ENCODE measurements around the gene DNAH14.

Gene DNAH14

DNA sequence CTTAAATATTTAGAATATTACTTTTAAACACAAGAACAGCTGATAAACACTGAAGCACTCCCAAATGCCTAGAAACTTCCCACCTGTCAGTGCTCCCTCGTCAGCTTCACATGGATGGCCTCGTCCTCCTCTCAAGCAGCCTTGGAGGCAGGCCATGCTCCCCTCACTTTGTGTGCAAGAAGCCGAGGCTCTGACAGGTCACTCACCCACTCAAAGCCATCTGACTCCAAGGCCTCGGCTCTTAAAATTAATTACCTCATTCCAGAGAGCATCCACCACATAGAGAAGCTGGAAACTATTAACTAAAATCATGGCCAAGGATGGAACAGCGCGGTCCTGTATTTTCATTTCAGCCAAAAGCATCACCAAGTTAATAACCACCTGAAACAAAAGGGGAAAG lies 480.6 kb downstream of the DNAH14 start:
- Histone ChIP-seq H3K9me3 (replicated peaks; ENCODE audit: insufficient read depth, low read length) (no peaks in the 10 kb centered on the region), H2AFZ (ENCODE audit: low read length) (no peak overlapping the region), H3F3A (ENCODE audit: insufficient read depth, low read length) (no peaks in the 10 kb centered on the region), H3K4me1 (ENCODE audit: low read length) (no peaks in the 10 kb centered on the region), H3K79me2 (ENCODE audit: low read length) (peaks cover 80% of the 10 kb centered on the region), H3K4me2 (ENCODE audit: low read depth, low read length) (no peak overlapping the region), H3K36me3 (replicated peaks; ENCODE audit: insufficient read depth, low read length) (peaks cover 59% of the 10 kb centered on the region), H3K27ac (ENCODE audit: low read length) (no peak overlapping the region), H4K20me1 (ENCODE audit: insufficient read depth, low read length) (no peaks in the 10 kb centered on the region), H3K27me3 (replicated peaks; ENCODE audit: insufficient read depth, low read length) (no peaks in the 10 kb centered on the region), H3K4me3 (ENCODE audit: low read length) (no peak overlapping the region), H3K9ac (ENCODE audit: low read length) (no peak overlapping the region), H3K9me2 (replicated peaks; ENCODE audit: insufficient read depth, low read length) (no peaks in the 10 kb centered on the region)
- TF ChIP-seq, protein P1, sequence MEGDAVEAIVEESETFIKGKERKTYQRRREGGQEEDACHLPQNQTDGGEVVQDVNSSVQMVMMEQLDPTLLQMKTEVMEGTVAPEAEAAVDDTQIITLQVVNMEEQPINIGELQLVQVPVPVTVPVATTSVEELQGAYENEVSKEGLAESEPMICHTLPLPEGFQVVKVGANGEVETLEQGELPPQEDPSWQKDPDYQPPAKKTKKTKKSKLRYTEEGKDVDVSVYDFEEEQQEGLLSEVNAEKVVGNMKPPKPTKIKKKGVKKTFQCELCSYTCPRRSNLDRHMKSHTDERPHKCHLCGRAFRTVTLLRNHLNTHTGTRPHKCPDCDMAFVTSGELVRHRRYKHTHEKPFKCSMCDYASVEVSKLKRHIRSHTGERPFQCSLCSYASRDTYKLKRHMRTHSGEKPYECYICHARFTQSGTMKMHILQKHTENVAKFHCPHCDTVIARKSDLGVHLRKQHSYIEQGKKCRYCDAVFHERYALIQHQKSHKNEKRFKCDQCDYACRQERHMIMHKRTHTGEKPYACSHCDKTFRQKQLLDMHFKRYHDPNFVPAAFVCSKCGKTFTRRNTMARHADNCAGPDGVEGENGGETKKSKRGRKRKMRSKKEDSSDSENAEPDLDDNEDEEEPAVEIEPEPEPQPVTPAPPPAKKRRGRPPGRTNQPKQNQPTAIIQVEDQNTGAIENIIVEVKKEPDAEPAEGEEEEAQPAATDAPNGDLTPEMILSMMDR (IDR thresholded peaks at IDR 0.05; ENCODE audit: low read length) = no peak
- no peak for TF ChIP-seq EZH2 (optimal IDR thresholded peaks at IDR 0.05; ENCODE audit: low read depth, low read length)
- TF ChIP-seq EZH2phosphoT487 (IDR thresholded peaks at IDR 0.05; ENCODE audit: low read length) = no peak
- DNase-seq = no peak

DNA sequence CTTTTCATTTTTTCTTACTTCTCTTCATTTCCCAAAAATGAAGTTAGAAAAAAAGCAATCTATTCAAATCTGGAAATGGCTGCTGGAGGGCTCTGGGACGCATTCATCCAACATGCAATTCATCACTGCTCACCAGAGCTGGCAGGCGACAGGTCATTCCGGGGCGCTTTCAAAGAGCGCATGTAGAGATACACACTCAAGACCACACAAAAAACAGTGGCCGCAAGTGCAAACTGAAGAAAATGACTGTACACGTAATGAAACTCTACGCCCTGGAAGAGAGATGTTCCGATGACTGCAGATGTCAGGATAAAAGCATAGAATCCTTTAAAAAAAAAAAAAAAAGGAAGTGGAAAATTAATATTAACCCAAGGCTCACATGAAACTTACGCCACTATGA lies 482.8 kb downstream of the DNAH14 start:
- H3K79me2 ChIP-seq (ENCODE audit: low read length) = peaks cover 89% of the 10 kb centered on the region
- peaks cover 59% of the 10 kb centered on the region for H3K36me3 ChIP-seq (replicated peaks; ENCODE audit: insufficient read depth, low read length)
- 0 out of 2 replicates have a peak, but pooled peaks cover 5% of the 10 kb centered on the region for H4K20me1 ChIP-seq (ENCODE audit: insufficient read depth, low read length)

DNA sequence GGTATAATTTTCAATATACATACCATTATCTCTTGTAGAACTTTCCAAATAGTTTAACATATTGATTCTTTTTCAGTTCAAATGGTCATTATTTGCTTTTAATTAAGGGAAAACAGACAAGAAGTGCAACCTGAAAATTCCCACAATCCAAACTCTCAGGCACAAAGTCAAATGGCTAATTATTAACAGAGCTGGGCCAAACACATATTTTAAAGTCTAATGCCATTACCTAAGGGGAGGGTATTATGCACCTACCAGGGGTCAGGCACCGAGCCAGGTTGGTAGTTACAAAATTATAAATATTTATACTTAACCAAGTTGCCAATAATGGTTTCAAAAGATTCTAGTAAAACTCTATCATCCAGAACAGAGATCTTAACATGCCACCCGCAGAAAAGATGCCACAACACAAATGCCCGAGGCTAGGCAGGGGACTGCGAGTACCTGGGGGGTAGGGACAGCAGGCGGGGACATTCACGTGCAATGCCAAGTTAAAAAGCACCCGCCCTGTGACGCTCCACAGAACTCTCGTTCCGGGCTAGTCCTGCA lies 483.4 kb downstream of the DNAH14 start:
- Histone ChIP-seq H2AFZ (ENCODE audit: low read length) (no peak overlapping the region), H3K27ac (ENCODE audit: low read length) (no peak overlapping the region), H3K4me3 (ENCODE audit: low read length) (no peak overlapping the region), H3K79me2 (ENCODE audit: low read length) (peaks cover 89% of the 10 kb centered on the region), H3K9ac (ENCODE audit: low read length) (no peak overlapping the region), H3K36me3 (replicated peaks; ENCODE audit: insufficient read depth, low read length) (peaks cover 59% of the 10 kb centered on the region), H3K4me2 (ENCODE audit: low read depth, low read length) (no peak overlapping the region), H3K27me3 (replicated peaks; ENCODE audit: insufficient read depth, low read length) (no peaks in the 10 kb centered on the region), H3K9me2 (replicated peaks; ENCODE audit: insufficient read depth, low read length) (no peaks in the 10 kb centered on the region), H3K9me3 (replicated peaks; ENCODE audit: insufficient read depth, low read length) (no peaks in the 10 kb centered on the region), H3K4me1 (ENCODE audit: low read length) (no peaks in the 10 kb centered on the region), H4K20me1 (ENCODE audit: insufficient read depth, low read length) (0 out of 2 replicates have a peak, but pooled peaks cover 5% of the 10 kb centered on the region), H3F3A (ENCODE audit: insufficient read depth, low read length) (no peaks in the 10 kb centered on the region)
- TF ChIP-seq EZH2phosphoT487 (IDR thresholded peaks at IDR 0.05; ENCODE audit: low read length) = no peak
- no peak for DNase-seq

More for the DNA sequence above, 482.8 kb downstream of the DNAH14 start:
- Histone ChIP-seq H3K27ac (ENCODE audit: low read length) (no peak overlapping the region), H3F3A (ENCODE audit: insufficient read depth, low read length) (no peaks in the 10 kb centered on the region), H3K4me1 (ENCODE audit: low read length) (no peaks in the 10 kb centered on the region), H3K27me3 (replicated peaks; ENCODE audit: insufficient read depth, low read length) (no peaks in the 10 kb centered on the region), H3K9me2 (replicated peaks; ENCODE audit: insufficient read depth, low read length) (no peaks in the 10 kb centered on the region), H2AFZ (ENCODE audit: low read length) (no peak overlapping the region), H3K9ac (ENCODE audit: low read length) (no peak overlapping the region), H3K4me2 (ENCODE audit: low read depth, low read length) (no peak overlapping the region), H3K9me3 (replicated peaks; ENCODE audit: insufficient read depth, low read length) (no peaks in the 10 kb centered on the region), H3K4me3 (ENCODE audit: low read length) (no peak overlapping the region)
- TF ChIP-seq EZH2phosphoT487 (IDR thresholded peaks at IDR 0.05; ENCODE audit: low read length) = no peak
- no peak for TF ChIP-seq EZH2 (optimal IDR thresholded peaks at IDR 0.05; ENCODE audit: low read depth, low read length)
- TF ChIP-seq, protein P1 (IDR thresholded peaks at IDR 0.05; ENCODE audit: low read length) = no peak
- DNase-seq = no peak

DNA sequence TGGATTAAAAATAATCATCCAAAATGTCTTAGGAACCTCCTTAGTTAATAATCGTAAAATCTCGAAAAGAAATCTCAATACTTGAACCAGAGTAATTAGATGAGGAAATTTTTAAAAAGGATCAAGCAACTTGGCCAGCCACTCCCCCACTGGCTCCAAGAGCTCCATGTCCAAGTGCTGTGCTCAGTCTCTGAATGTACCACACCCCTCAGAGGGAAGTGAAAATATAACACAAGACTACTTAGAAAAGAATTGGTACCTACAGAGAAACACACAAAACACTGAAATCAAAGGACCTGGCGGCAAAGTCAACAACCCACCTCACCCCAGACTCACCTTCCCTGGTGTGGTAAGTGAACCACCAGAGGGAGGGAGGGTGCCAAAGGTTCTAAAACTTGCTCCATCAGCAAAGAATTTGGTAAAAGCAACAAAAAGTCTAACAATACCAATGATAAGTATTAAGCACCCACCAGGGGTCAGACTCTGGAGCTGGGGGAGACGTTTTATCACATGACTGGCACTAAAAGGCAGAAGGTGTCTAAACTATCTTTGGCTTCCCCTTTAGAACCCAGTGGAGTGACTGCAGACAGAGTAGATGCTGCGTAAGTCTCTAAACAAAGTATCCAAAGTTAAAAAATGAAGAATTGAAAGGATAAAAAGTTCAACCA lies 484.4 kb downstream of the DNAH14 start:
- H3K27me3 ChIP-seq (replicated peaks; ENCODE audit: insufficient read depth, low read length) = no peaks in the 10 kb centered on the region
- no peaks in the 10 kb centered on the region for H3K9me3 ChIP-seq (replicated peaks; ENCODE audit: insufficient read depth, low read length)
- H2AFZ ChIP-seq (ENCODE audit: low read length) = no peak overlapping the region
- H3K9ac ChIP-seq (ENCODE audit: low read length) = no peak overlapping the region
- no peaks in the 10 kb centered on the region for H3K9me2 ChIP-seq (replicated peaks; ENCODE audit: insufficient read depth, low read length)
- H3F3A ChIP-seq (ENCODE audit: insufficient read depth, low read length) = no peaks in the 10 kb centered on the region
- TF ChIP-seq, protein P1 (IDR thresholded peaks at IDR 0.05; ENCODE audit: low read length) = no peak
- TF ChIP-seq EZH2phosphoT487 (IDR thresholded peaks at IDR 0.05; ENCODE audit: low read length) = no peak
- TF ChIP-seq EZH2 (optimal IDR thresholded peaks at IDR 0.05; ENCODE audit: low read depth, low read length) = no peak
- H3K4me3 ChIP-seq (ENCODE audit: low read length) = no peak overlapping the region
- peaks cover 89% of the 10 kb centered on the region for H3K79me2 ChIP-seq (ENCODE audit: low read length)
- no peaks in the 10 kb centered on the region for H3K4me1 ChIP-seq (ENCODE audit: low read length)
- no peak overlapping the region for H3K27ac ChIP-seq (ENCODE audit: low read length)
- H3K36me3 ChIP-seq (replicated peaks; ENCODE audit: insufficient read depth, low read length) = peaks cover 67% of the 10 kb centered on the region
- 0 out of 2 replicates have a peak, but pooled peaks cover 5% of the 10 kb centered on the region for H4K20me1 ChIP-seq (ENCODE audit: insufficient read depth, low read length)
- no peak for DNase-seq
- no peak overlapping the region for H3K4me2 ChIP-seq (ENCODE audit: low read depth, low read length)

Measured in MM.1S (cell line).